Mammary epithelial cell (primary cell): Measurements from ENCODE around the gene TBX18.

Experiments used
- EZH2 ChIP-seq: IDR thresholded peaks from 2 replicates; pipeline ENCODE4 v1.6.1; 2012; ENCODE audit warnings: low read length, inconsistent platforms, borderline replicate concordance
- TF ChIP-seq, protein P1 (sequence below), 2 donors: IDR thresholded peaks in 1 of 2; conservative IDR thresholded peaks in 1 of 2; 2 replicates each; pipeline ENCODE4 v1.5.1; 2011 to 2012; ENCODE audit warnings: inconsistent platforms in 2 of 2, low read length in 2 of 2, mild to moderate bottlenecking in 2 of 2, control low read depth in 1 of 2, low read depth in 1 of 2; ENCODE audit not compliant: insufficient read depth in 1 of 2; ENCODE audit errors: extremely low read depth in 1 of 2

DNA sequence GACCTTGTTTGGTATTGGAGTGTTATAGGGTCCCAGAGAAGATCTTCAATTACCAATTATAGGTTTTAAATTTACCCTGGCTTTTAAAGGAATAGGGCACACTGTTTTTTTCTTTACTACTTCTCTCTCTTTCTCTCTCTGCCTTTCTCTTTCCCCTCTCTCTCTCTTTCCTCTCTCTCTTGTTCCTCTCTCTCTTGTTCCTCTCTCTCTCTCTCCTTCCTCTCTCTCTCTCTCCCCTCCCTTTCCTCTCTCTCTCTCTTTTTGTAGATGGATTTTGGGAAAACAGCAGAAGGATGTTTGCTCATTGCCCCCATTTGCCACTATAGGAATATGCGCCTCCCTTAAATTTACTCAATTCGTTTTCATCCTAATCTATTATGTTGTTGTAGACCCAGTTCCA, 45.2 kb downstream of the TBX18 start:
- TF ChIP-seq, protein P1, sequence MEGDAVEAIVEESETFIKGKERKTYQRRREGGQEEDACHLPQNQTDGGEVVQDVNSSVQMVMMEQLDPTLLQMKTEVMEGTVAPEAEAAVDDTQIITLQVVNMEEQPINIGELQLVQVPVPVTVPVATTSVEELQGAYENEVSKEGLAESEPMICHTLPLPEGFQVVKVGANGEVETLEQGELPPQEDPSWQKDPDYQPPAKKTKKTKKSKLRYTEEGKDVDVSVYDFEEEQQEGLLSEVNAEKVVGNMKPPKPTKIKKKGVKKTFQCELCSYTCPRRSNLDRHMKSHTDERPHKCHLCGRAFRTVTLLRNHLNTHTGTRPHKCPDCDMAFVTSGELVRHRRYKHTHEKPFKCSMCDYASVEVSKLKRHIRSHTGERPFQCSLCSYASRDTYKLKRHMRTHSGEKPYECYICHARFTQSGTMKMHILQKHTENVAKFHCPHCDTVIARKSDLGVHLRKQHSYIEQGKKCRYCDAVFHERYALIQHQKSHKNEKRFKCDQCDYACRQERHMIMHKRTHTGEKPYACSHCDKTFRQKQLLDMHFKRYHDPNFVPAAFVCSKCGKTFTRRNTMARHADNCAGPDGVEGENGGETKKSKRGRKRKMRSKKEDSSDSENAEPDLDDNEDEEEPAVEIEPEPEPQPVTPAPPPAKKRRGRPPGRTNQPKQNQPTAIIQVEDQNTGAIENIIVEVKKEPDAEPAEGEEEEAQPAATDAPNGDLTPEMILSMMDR (conservative IDR thresholded peaks at IDR 0.05 in 1 of 2, IDR thresholded peaks at IDR 0.05 in 1 of 2; ENCODE audit: extremely low read depth in 1 of 2, insufficient read depth in 1 of 2, low read depth in 1 of 2, low read length in 2 of 2) = no peak
- no peak for TF ChIP-seq EZH2
